HepG2 (cell line): ENCODE results near the gene PTX4. TPM values are rescaled to one million over a fixed set of nuclear protein-coding genes. Genes with fewer than 3 reads are reported as not detected.

Source experiments
- FOSL2 ChIP-seq: sonication (generic); formaldehyde crosslinking; IDR thresholded peaks from 2 replicates; pipeline ENCODE4 v1.4.0; 2020; ENCODE audit warnings: missing genetic modification reagents
- FOXA3 ChIP-seq: IDR thresholded peaks from 2 replicates; pipeline ENCODE4 v1.6.1; 2016; ENCODE audit warnings: missing genetic modification reagents, missing compliant biosample characterization
- FOXK1 ChIP-seq: sonication (generic); formaldehyde crosslinking; IDR thresholded peaks from 2 replicates; pipeline ENCODE4 v1.4.0; 2020; ENCODE audit warnings: low read depth, missing genetic modification reagents, borderline replicate concordance
- KMT2A ChIP-seq: sonication (generic); formaldehyde crosslinking; IDR thresholded peaks from 2 replicates; pipeline ENCODE4 v1.4.0; 2020; ENCODE audit warnings: missing genetic modification reagents
- PAXIP1 ChIP-seq: sonication (generic); formaldehyde crosslinking; conservative IDR thresholded peaks from 2 replicates; pipeline ENCODE4 v1.4.0; 2020; ENCODE audit warnings: mild to moderate bottlenecking, missing genetic modification reagents, moderate library complexity
- PHF20 ChIP-seq: sonication (generic); formaldehyde crosslinking; IDR thresholded peaks from 2 replicates; pipeline ENCODE4 v1.5.0; 2020; ENCODE audit warnings: mild to moderate bottlenecking, missing genetic modification reagents
- SIN3A ChIP-seq: IDR thresholded peaks from 2 replicates; pipeline ENCODE4 v1.6.1; 2011; ENCODE audit warnings: low read depth, mild to moderate bottlenecking, control low read depth, low read length, borderline replicate concordance
- TBL1XR1 ChIP-seq: fragments of 150-350 bp; IDR thresholded peaks from 2 replicates; pipeline ENCODE4 v1.6.1; 2014; ENCODE audit warnings: borderline replicate concordance, low read length; ENCODE audit not compliant: partially characterized antibody
- THAP11 ChIP-seq: IDR thresholded peaks from 2 replicates; pipeline ENCODE4 v1.6.1; 2016; ENCODE audit warnings: missing biosample characterization, missing genetic modification reagents
- ZHX2 ChIP-seq, 2 experiments: sonication (generic) in 1 of 2; formaldehyde crosslinking in 1 of 2; IDR thresholded peaks; 2 replicates each; pipeline versions ENCODE4 v1.6.1 to v1.9.0; 2014 to 2022; ENCODE audit warnings: antibody characterized with exemption in 1 of 2, borderline replicate concordance in 1 of 2, inconsistent platforms in 1 of 2, low read depth in 1 of 2, missing genetic modification reagents in 1 of 2
- ZNF235 ChIP-seq: sonication (generic); formaldehyde crosslinking; IDR thresholded peaks from 2 replicates; pipeline ENCODE4 v1.8.1; 2023; ENCODE audit warnings: mild to moderate bottlenecking, missing genetic modification reagents, borderline replicate concordance
- ZNF451 ChIP-seq: sonication (generic); formaldehyde crosslinking; IDR thresholded peaks from 2 replicates; pipeline ENCODE4 v1.5.0; 2020; ENCODE audit warnings: mild to moderate bottlenecking, missing genetic modification reagents
- ZNF597 ChIP-seq: sonication (generic); formaldehyde crosslinking; IDR thresholded peaks from 2 replicates; pipeline ENCODE4 v1.5.0; 2020; ENCODE audit warnings: missing genetic modification reagents
- polyA plus RNA-seq, 8 experiments: library from polyadenylated mRNA; depleted of rRNA in 3 of 8; stranded (reverse) in 7 of 8; unstranded in 1 of 8; fragments of >200 nt; fragmentation: Illumina TruSeq in 4 of 8; extraction: Trizol in 4 of 8; gene quantifications; 2 replicates each; pipeline versions ENCODE4 v1.2.1 to v1.2.3, GENCODE V29; 2011 to 2016; ENCODE audit warnings: low read depth in 4 of 8, missing spikeins in 1 of 8, mixed read lengths in 1 of 8; ENCODE audit not compliant: insufficient read depth in 1 of 8
- total RNA-seq, 5 experiments: library from RNA; depleted of rRNA; stranded (reverse); fragments of >200 nt; fragmentation: Illumina TruSeq; extraction: Trizol; gene quantifications; 2 replicates each; pipeline ENCODE4 v1.2.3, GENCODE V29; 2016; ENCODE audit warnings: low read depth in 1 of 5
- TF ChIP-seq, protein P1 (sequence below): sonication (generic); formaldehyde crosslinking; IDR thresholded peaks from 2 replicates; pipeline ENCODE4 v1.9.0; 2022; ENCODE audit warnings: missing genetic modification reagents, mild to moderate bottlenecking, borderline replicate concordance
- TF ChIP-seq, protein P2 (sequence below): IDR thresholded peaks from 2 replicates; pipeline ENCODE4 v1.6.1; 2012; ENCODE audit warnings: inconsistent platforms

Gene PTX4
- total and polyA plus RNA-seq, 2 of the 13 experiments (the other 11 are each of a cell fraction or from before 2014, with no cell fraction given) = 0.04 TPM; not detected in 1

DNA sequence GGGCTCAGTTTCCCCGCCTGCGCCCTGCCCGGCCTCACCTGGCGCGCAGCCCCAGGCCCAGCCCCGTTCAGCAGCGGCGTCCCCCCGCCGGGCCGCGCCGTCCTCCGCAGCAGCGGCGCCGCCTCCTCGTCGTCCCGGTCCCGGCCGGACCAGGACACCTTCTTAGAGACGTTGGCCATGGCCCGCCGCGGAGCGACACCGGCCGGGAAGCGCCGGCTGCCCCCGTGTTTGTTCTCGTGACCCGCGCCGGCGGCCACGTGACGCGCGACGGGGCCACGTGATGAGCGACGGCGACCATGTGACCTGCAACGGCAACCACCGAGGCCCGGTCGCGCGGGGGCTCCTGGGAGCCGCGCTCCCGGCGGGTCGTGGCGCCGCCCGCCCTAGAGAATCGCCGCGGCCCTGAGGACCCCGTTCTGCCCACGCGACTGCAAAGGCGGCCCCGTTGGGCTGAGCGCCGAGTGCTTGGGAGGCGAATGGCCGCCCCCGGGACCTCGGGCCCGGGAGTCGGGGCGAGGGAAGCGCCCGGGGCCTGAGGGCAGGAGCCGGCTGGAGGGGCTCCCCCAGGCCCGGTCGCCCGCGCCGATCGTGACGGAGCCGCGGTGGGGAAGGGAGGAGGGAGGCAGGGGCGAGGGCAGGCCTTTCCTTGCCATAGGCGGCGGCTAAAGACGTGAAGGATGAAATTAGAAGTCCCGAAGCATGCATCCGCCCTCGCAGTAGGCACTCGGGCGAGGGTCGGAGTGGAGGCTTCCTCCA lies 13.8 kb downstream of the PTX4 start, which contains the start of gene CLCN7 (continued):
- TF ChIP-seq ZHX2 (IDR thresholded peaks at IDR 0.05; ENCODE audit: low read depth) (no peak), ZHX2 (CRISPR knock-in tag; IDR thresholded peaks at IDR 0.05; ENCODE audit: borderline replicate concordance) (peak; percentile 91; the same call in 1 of the 2 replicates), THAP11 (CRISPR knock-in tag) (peak; percentile 92), TBL1XR1 (no peak), SIN3A (peak; percentile 81; the same call in 1 of the 2 replicates), PHF20 (peak; percentile 98), ZNF235 (peak; percentile 89; the same call in 1 of the 2 replicates), PAXIP1 (CRISPR knock-in tag) (0 out of 2 replicates have a peak, but pooled peaks have one; percentile 33), FOXA3 (CRISPR knock-in tag) (peak; percentile 76), KMT2A (peak; percentile 73; the same call in 1 of the 2 replicates), FOXK1 (CRISPR knock-in tag) (peak; percentile 99), ZNF597 (CRISPR knock-in tag) (no peak), ZNF451 (CRISPR knock-in tag) (peak; percentile 96), FOSL2 (CRISPR knock-in tag) (peak; percentile 42)
- TF ChIP-seq, protein P1, sequence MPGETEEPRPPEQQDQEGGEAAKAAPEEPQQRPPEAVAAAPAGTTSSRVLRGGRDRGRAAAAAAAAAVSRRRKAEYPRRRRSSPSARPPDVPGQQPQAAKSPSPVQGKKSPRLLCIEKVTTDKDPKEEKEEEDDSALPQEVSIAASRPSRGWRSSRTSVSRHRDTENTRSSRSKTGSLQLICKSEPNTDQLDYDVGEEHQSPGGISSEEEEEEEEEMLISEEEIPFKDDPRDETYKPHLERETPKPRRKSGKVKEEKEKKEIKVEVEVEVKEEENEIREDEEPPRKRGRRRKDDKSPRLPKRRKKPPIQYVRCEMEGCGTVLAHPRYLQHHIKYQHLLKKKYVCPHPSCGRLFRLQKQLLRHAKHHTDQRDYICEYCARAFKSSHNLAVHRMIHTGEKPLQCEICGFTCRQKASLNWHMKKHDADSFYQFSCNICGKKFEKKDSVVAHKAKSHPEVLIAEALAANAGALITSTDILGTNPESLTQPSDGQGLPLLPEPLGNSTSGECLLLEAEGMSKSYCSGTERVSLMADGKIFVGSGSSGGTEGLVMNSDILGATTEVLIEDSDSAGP (CRISPR knock-in tag) = peak; percentile 67
- TF ChIP-seq, protein P2, sequence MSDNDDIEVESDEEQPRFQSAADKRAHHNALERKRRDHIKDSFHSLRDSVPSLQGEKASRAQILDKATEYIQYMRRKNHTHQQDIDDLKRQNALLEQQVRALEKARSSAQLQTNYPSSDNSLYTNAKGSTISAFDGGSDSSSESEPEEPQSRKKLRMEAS = peak; percentile 96
